HepG2 (cell line): ENCODE data around the gene RMRP. TPM values are rescaled to one million over a fixed set of nuclear protein-coding genes. Genes with fewer than 3 reads are reported as not detected.

ENCODE experiments used
- ATAC-seq: fragments of 200-7000 bp; cut with Tn5 transposase; 3 replicates; pipeline ENCODE4 v1.9.1; 2020; ENCODE audit warnings: mild to moderate bottlenecking, moderate library complexity
- BruUV-seq: library from RNA; stranded (reverse); fragments of 400-500 nt; replicated peaks from 2 replicates; lab custom pipeline; 2021; lab: Mats Ljungman, UMichigan
- CTCF ChIA-PET: fragments of 300-600 bp; formaldehyde crosslinking; extraction: SDS; loops from one replicate; lab custom pipeline; 2021; ENCODE audit warnings: low total read pairs, inconsistent platforms, low intra/inter-chr PET ratio; lab: Yijun Ruan, JAX
- POLR2A ChIA-PET: fragments of 350-600 bp; sonication (Branson Sonifier 250); formaldehyde crosslinking; loops from one replicate; lab custom pipeline; 2020; ENCODE audit warnings: antibody characterized with exemption, inconsistent platforms; lab: Yijun Ruan, JAX
- DNase-seq: peaks from one replicate; pipeline ENCODE4 v3.0.0-alpha.2; 2015; ENCODE audit warnings: low spot score
- FAIRE-seq: peaks from 3 replicates; lab custom pipeline; 2011; peaks lifted over from hg19 to GRCh38; lab: Jason Lieb, UNC
- H2AFZ ChIP-seq: one replicate; pipeline ENCODE4 v1.6.1; 2011; ENCODE audit warnings: low read length, inconsistent platforms
- H3K27ac ChIP-seq: fragments of 300-600 bp; 3 replicates; pipeline ENCODE4 v1.8.0; 2011; ENCODE audit warnings: mixed run types, mild to moderate bottlenecking, mixed read lengths, low read length, inconsistent platforms; ENCODE audit not compliant: insufficient read depth; ENCODE audit errors: extremely low read length
- H3K27me3 ChIP-seq, 2 experiments: fragments of 200-600 bp in 1 of 2; 2 replicates in 1 of 2; 3 replicates in 1 of 2; pipeline versions ENCODE4 v1.6.0 to v1.8.0; 2011; ENCODE audit warnings: low read length in 2 of 2, mild to moderate bottlenecking in 2 of 2, moderate library complexity in 2 of 2, inconsistent platforms in 1 of 2; ENCODE audit not compliant: insufficient read depth in 2 of 2, control insufficient read depth in 1 of 2
- H3K36me3 ChIP-seq, 2 experiments: fragments of 200-600 bp in 1 of 2; replicated peaks in 1 of 2; 2 replicates in 1 of 2; 3 replicates in 1 of 2; pipeline versions ENCODE4 v1.5.1 to v1.8.0; 2011; ENCODE audit warnings: low read length in 2 of 2, inconsistent platforms in 1 of 2; ENCODE audit not compliant: insufficient read depth in 2 of 2, control insufficient read depth in 1 of 2
- H3K4me1 ChIP-seq: 2 replicates; pipeline ENCODE4 v1.5.1; 2012; ENCODE audit warnings: low read length, inconsistent platforms; ENCODE audit not compliant: insufficient read depth
- H3K4me2 ChIP-seq: 2 replicates; pipeline ENCODE4 v1.6.0; 2011; ENCODE audit warnings: low read depth, low read length, inconsistent platforms
- H3K4me3 ChIP-seq, 3 experiments: fragments of 200-600 bp in 1 of 3; sonication (generic), shearing (Covaris generic) in 1 of 3; replicated peaks in 1 of 3; 2 replicates each; pipeline ENCODE4 v1.5.1; 2011 to 2016; ENCODE audit warnings: low read length in 3 of 3, inconsistent platforms in 2 of 3, low read depth in 2 of 3, mild to moderate bottlenecking in 2 of 3, control low read depth in 1 of 3, mixed read lengths in 1 of 3; ENCODE audit not compliant: insufficient read depth in 1 of 3
- H3K79me2 ChIP-seq: one replicate; pipeline ENCODE4 v1.6.1; 2011; ENCODE audit warnings: low read length, inconsistent platforms; ENCODE audit not compliant: insufficient read depth
- H3K9ac ChIP-seq: 2 replicates; pipeline ENCODE4 v1.6.0; 2011; ENCODE audit warnings: mild to moderate bottlenecking, low read depth, low read length, inconsistent platforms; ENCODE audit not compliant: insufficient read depth
- H3K9me3 ChIP-seq: 2 replicates; pipeline ENCODE4 v1.5.1; 2012; ENCODE audit warnings: mild to moderate bottlenecking, low read length
- H4K20me1 ChIP-seq: 2 replicates; pipeline ENCODE4 v1.6.0; 2011; ENCODE audit warnings: inconsistent platforms, mild to moderate bottlenecking, low read length, moderate library complexity; ENCODE audit not compliant: insufficient read depth
- ARID3A ChIP-seq: IDR thresholded peaks from 2 replicates; pipeline ENCODE4 v1.6.1; 2012; ENCODE audit warnings: low read depth, low read length, improper control_type of control experiment
- CCAR2 ChIP-seq: fragments of 200-400 bp; formaldehyde crosslinking; optimal IDR thresholded peaks from 2 replicates; pipeline ENCODE3; 2018; ENCODE audit warnings: low read depth, mild to moderate bottlenecking, low read length, moderate library complexity
- FOXO4 ChIP-seq: sonication (generic); formaldehyde crosslinking; conservative IDR thresholded peaks from 2 replicates; pipeline ENCODE4 v1.8.1; 2023; ENCODE audit warnings: missing genetic modification reagents
- HMGA1 ChIP-seq: sonication (generic); formaldehyde crosslinking; conservative IDR thresholded peaks from 2 replicates; pipeline ENCODE4 v1.4.0; 2020; ENCODE audit warnings: missing genetic modification reagents
- NFIC ChIP-seq: IDR thresholded peaks from 2 replicates; pipeline ENCODE4 v1.6.1; 2012; ENCODE audit warnings: mild to moderate bottlenecking, low read length, inconsistent platforms
- SCMH1 ChIP-seq: sonication (generic); formaldehyde crosslinking; IDR thresholded peaks from 2 replicates; pipeline ENCODE4 v1.9.0; 2021; ENCODE audit warnings: missing genetic modification reagents, mild to moderate bottlenecking, borderline replicate concordance
- TEAD3 ChIP-seq: optimal IDR thresholded peaks from 2 replicates; pipeline ENCODE3; 2016; ENCODE audit warnings: borderline replicate concordance
- ZBTB33 ChIP-seq: sonication (generic); formaldehyde crosslinking; IDR thresholded peaks from 2 replicates; pipeline ENCODE4 v1.4.0; 2020; ENCODE audit warnings: missing genetic modification reagents
- ZBTB46 ChIP-seq: sonication (generic); formaldehyde crosslinking; IDR thresholded peaks from 2 replicates; pipeline ENCODE4 v1.4.0; 2020; ENCODE audit warnings: mild to moderate bottlenecking, missing genetic modification reagents, borderline replicate concordance
- ZFX ChIP-seq: sonication (generic); formaldehyde crosslinking; IDR thresholded peaks from 2 replicates; pipeline ENCODE4 v1.4.0; 2020; ENCODE audit warnings: mild to moderate bottlenecking, low read depth, missing genetic modification reagents, moderate library complexity
- ZIK1 ChIP-seq: sonication (generic); formaldehyde crosslinking; IDR thresholded peaks from 2 replicates; pipeline ENCODE4 v1.5.0; 2020; ENCODE audit warnings: mild to moderate bottlenecking, low read depth, missing genetic modification reagents, borderline replicate concordance
- ZNF616 ChIP-seq: sonication (generic); formaldehyde crosslinking; IDR thresholded peaks from 2 replicates; pipeline ENCODE4 v1.5.0; 2020; ENCODE audit warnings: low read depth, mild to moderate bottlenecking, missing genetic modification reagents
- WGBS: methylation state at CpG from one replicate; pipeline ENCODE4 v1.1.6; 2017; ENCODE audit warnings: low lambda C conversion rate; 5-methylcytosine and 5-hydroxymethylcytosine counted together
- in situ Hi-C: cut with HindIII; loops from 2 replicates; pipeline ENCODE4 v1.10.0; 2017; ENCODE audit warnings: low pct_unique_long_range_greater_than_20kb; ENCODE audit not compliant: extremely low pct_ligation_motif_present
- intact Hi-C: fragments of 100-400 bp; cut with micrococcal nuclease; formaldehyde crosslinking; loops from one replicate; pipeline ENCODE4 v1.10.0; 2022; ENCODE audit not compliant: unreplicated experiment
- polyA plus RNA-seq, 8 experiments: library from polyadenylated mRNA; depleted of rRNA in 3 of 8; stranded (reverse) in 7 of 8; unstranded in 1 of 8; fragments of >200 nt; fragmentation: Illumina TruSeq in 4 of 8; extraction: Trizol in 4 of 8; gene quantifications; 2 replicates each; pipeline versions ENCODE4 v1.2.1 to v1.2.3, GENCODE V29; 2011 to 2016; ENCODE audit warnings: low read depth in 4 of 8, missing spikeins in 1 of 8, mixed read lengths in 1 of 8; ENCODE audit not compliant: insufficient read depth in 1 of 8
- total RNA-seq, 5 experiments: library from RNA; depleted of rRNA; stranded (reverse); fragments of >200 nt; fragmentation: Illumina TruSeq; extraction: Trizol; gene quantifications; 2 replicates each; pipeline ENCODE4 v1.2.3, GENCODE V29; 2016; ENCODE audit warnings: low read depth in 1 of 5

RMRP gene
- total and polyA plus RNA-seq, 2 of the 13 experiments (the other 11 are each of a cell fraction or from before 2014, with no cell fraction given): 51.4 to 4,025 TPM

GRCh38 chr9:35656831-35657545, 831 bp downstream of the RMRP start (continued):
- TF ChIP-seq FOXO4 (CRISPR knock-in tag) (0 out of 2 replicates have a peak, but pooled peaks have one; percentile 82), ZBTB46 (CRISPR knock-in tag) (no peak)

GRCh38 chr9:35656348-35656747, 1.5 kb downstream of the RMRP start:
- no peak overlapping the region for H3K9ac ChIP-seq
- intact Hi-C loops (no loop called here), in situ Hi-C loops (loop anchor here (10.0 kb wide), 1 partner anchor 542 kb away; the partner anchor contains the start of gene ATOSB)
- H3K9me3 ChIP-seq: no peaks in the 10 kb centered on the region
- no peak overlapping the region for H3K4me3 ChIP-seq
- no TSS peak for BruUV-seq
- no peaks in the 10 kb centered on the region; a peak in 2 of 5 replicates for H3K27me3 ChIP-seq
- peaks cover 6% of the 10 kb centered on the region for H3K79me2 ChIP-seq
- POLR2A ChIA-PET: interaction anchor here (1.6 to 6.3 kb wide), 6 partner anchors 9 to 158 kb away, joined by 3 to 68 read pairs (median 36); partner anchors contain the start of genes CREB3, HINT2, TLN1 and TPM2
- H3K27ac ChIP-seq: no peak overlapping the region
- H2AFZ ChIP-seq: no peak overlapping the region
- H4K20me1 ChIP-seq: no peaks in the 10 kb centered on the region
- peaks cover 5 to 6% of the 10 kb centered on the region in 2 experiments; a peak in 3 of 5 replicates for H3K36me3 ChIP-seq
- FAIRE-seq: no peak
- H3K4me1 ChIP-seq: peaks cover 71% of the 10 kb centered on the region
- ATAC-seq: no peak
- CTCF ChIA-PET: no interaction called here
- WGBS: 60% methylated on average over 14 of the region's 17 CpGs
- DNase-seq: no peak
- H3K4me2 ChIP-seq: peak overlapping the region; percentile 78; the same call in 1 of the 2 replicates
- TF ChIP-seq ZNF616 (no peak), ZBTB33 (CRISPR knock-in tag) (peak; percentile 53), SCMH1 (CRISPR knock-in tag) (no peak), HMGA1 (no peak), ARID3A (no peak), ZFX (CRISPR knock-in tag) (peak; percentile 6; the same call in 1 of the 2 replicates), ZIK1 (peak; percentile 26; the same call in 1 of the 2 replicates), TEAD3 (CRISPR knock-in tag) (peak; percentile 14), NFIC (no peak), CCAR2 (no peak)
